WTC11 (cell line): Measurements from ENCODE around the gene ATAD2B. TPM values are rescaled to one million over a fixed set of nuclear protein-coding genes. Genes with fewer than 3 reads are reported as not detected.

ENCODE experiments used
- total RNA-seq: library from RNA; stranded (reverse); gene quantifications from 3 replicates; pipeline ENCODE4 v1.2.3, GENCODE V29; 2021

The ATAD2B gene
- total RNA-seq, 1 experiment from 2014 or later: 21.5 TPM

Other genes with a start within 250 kb of the ATAD2B start
- 15.4 to 16.8 TPM (median 16.7 TPM) in 3 replicates for gene UBXN2A, start 13.3 kb upstream of the ATAD2B start, total RNA-seq
- gene MFSD2B, start 83.0 kb upstream of the ATAD2B start, total RNA-seq: 0.42 to 0.55 TPM (median 0.50 TPM) in 3 replicates
- 30.5 to 33.6 TPM (median 31.9 TPM) in 3 replicates for gene WDCP, start 120.3 kb upstream of the ATAD2B start, total RNA-seq
- gene FKBP1B, start 122.6 kb upstream of the ATAD2B start, total RNA-seq: 58.6 to 83.9 TPM (median 74.8 TPM) in 3 replicates
- 117 to 128 TPM (median 126 TPM) in 3 replicates for gene SF3B6, start 149.2 kb upstream of the ATAD2B start, total RNA-seq
- 29.7 to 33.1 TPM (median 32.9 TPM) in 3 replicates for gene TP53I3, start 157.7 kb upstream of the ATAD2B start, total RNA-seq
- 0.48 TPM in 1 of 3 replicates, not detected in the others for gene PFN4, start 196.2 kb upstream of the ATAD2B start, total RNA-seq
- 2.7 to 7.4 TPM (median 6.9 TPM) in 3 replicates for gene FAM228B, start 196.3 kb upstream of the ATAD2B start, total RNA-seq
- gene FAM228A, start 247.9 kb upstream of the ATAD2B start, total RNA-seq: 0.09 to 0.25 TPM in 2 of 3 replicates, not detected in the other